GM11168 (cell line): ENCODE measurements around the gene NDST4.

ENCODE experiments used
- in situ Hi-C: fragments of 300-500 bp; cut with MboI; formaldehyde crosslinking; loops from one replicate; pipeline ENCODE4 v1.12.0; 2022; ENCODE audit warnings: low sequenced_read_pairs; ENCODE audit not compliant: unreplicated experiment

The NDST4 gene

GRCh38 chr4:114813961-114814360 is 299.5 kb downstream of the NDST4 start:
- in situ Hi-C loops: no loop called here

- in situ Hi-C loops: no loop called here
These were observed 301.7 kb downstream of the NDST4 start for GRCh38 chr4:114811564-114812301.

DNA sequence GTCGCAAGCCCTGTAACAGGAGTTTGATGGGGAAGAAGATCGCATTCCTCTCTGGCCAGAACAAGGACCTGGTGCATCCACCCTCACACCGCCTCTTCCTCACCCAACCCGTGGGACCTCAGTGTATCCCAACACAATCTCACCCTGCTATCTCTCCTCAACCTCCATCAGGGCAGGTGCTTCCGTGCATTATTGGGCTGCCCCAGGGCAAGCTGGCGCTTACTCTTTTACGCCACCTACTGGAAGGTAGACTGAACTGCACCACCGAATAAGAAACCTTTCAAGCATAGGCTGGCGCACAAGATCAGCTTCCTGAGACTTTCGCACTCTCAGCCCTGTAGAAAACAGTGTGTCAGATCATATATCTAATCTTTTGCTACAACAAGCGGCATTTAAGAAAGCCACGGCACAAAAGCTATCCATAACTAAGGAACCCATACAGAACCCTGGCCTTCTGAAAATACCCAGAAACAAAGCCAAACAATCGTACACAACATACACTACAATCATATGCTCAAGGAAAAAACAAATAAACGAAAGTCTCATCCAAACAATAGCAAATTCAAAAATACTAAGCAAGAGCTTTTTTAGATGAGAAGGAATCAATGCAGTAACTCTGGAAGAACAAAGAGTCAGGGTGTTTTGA is 305.5 kb downstream of the NDST4 start:
- in situ Hi-C loops: no loop called here

GRCh38 chr4:114807357-114807756 is 306.1 kb downstream of the NDST4 start:
- in situ Hi-C loops: no loop called here

DNA sequence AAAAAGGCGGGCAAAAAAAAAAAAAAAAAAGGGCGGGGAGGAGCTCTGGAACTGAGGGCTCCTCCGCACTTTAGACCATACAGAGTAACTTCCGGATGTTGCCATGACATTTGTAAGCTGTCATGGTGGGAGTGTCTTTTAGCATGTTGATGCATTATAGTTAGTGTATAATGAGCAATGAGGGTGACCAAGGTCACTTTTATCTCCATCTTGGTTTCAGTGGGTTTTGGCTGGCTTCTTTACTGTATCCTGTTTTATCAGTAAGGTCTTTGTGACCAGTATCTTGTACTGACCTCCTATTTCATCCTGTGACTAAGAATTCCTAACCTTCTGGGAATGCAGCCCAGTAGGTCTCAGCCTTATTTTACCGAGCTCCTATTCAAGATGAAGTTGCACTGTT is 321.4 kb downstream of the NDST4 start:
- in situ Hi-C loops: no loop called here

DNA sequence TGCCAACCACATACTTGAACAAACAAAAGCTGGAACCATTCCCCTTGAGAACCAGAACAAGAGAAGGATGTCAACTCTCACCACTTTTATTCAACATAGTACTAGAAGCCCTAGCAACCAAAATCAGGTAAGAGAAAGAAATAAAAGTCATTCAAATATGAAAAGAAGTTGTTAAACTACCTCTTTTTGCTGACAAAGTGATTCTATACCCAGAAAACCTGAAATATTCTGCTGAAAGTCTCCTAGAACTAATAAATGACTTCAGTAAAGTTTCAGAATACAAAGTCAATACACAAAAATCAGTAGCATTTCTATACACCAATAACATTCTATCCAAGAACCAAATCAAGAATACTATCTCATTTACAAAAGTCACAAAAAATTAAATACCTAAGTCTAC is 327.9 kb downstream of the NDST4 start:
- in situ Hi-C loops: no loop called here

- in situ Hi-C loops: no loop called here
These were observed 330.2 kb downstream of the NDST4 start for GRCh38 chr4:114783215-114783595.

DNA sequence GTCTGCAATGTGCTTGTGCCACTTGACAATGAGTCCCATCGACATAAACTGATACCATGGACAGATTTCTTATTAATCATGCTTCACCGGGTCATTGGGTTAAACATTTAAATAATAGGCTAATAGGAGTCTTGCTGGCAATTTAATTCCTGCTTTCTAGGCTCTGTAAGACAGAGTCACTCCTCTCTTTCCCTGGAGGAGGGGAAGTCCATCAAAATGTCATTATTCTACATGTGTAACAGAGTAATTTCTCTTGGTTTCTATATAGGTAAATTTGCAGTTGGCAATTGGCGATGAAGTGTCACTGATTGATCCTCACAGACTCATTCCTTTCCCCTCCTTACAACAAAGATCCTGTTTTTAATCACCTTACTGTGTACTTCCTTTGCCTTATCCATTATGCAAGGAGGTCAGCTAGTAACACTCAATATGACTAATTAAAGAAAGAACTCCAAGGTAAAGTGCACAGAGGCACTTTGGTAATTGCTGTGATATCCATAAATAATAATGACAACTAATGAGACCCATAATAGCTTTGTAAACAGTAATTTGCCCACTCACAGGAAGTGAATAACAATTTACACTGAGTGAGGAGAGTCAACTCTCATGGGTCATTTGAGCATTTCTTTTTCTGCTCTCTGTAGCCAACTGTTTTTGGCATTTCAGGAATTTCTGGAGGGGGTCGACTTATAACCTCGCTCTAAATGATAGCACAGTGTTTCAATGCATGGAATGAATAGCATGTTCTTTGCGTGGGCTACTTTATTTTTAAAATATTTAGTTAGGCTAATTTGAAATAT is 330.8 kb downstream of the NDST4 start:
- in situ Hi-C loops: no loop called here

GRCh38 chr4:114780205-114780604 is 333.2 kb downstream of the NDST4 start:
- in situ Hi-C loops: no loop called here
